K562 (cell line): ENCODE data around the gene ZFYVE21. TPM values are rescaled to one million over a fixed set of nuclear protein-coding genes. Genes with fewer than 3 reads are reported as not detected.

Experiments used
- ATAC-seq: fragments of 200-7000 bp; cut with Tn5 transposase; 3 replicates; pipeline ENCODE4 v1.9.1; 2020; ENCODE audit warnings: moderate library complexity
- BruUV-seq: library from RNA; stranded (reverse); fragments of 400-500 nt; replicated peaks from 2 replicates; lab custom pipeline; 2021; lab: Mats Ljungman, UMichigan
- CTCF ChIA-PET: fragments of 300-600 bp; formaldehyde crosslinking; extraction: SDS; loops from one replicate; lab custom pipeline; 2021; ENCODE audit warnings: low intra/inter-chr PET ratio; lab: Yijun Ruan, JAX
- POLR2A ChIA-PET: fragments of 300-600, 350-650 bp; sonication (Branson Sonifier 250); formaldehyde crosslinking; extraction: SDS; loops from one replicate; lab custom pipeline; 2021; ENCODE audit warnings: antibody characterized with exemption, inconsistent platforms; lab: Yijun Ruan, JAX
- DNase-seq, 4 experiments: peaks; one replicate each; pipeline versions ENCODE4 v3.0.0 to v3.0.0-alpha.2; 2011 to 2018; ENCODE audit warnings: low spot score in 3 of 4, mixed read lengths in 3 of 4; ENCODE audit errors: extremely low read depth in 1 of 4
- FAIRE-seq: peaks from 2 replicates; lab custom pipeline; 2011; peaks lifted over from hg19 to GRCh38; lab: Jason Lieb, UNC
- H2AFZ ChIP-seq: 2 replicates; pipeline ENCODE4 v1.6.0; 2011; ENCODE audit warnings: low read depth, low read length, control low read depth, inconsistent platforms
- H3K27ac ChIP-seq: fragments of 200-600 bp; 3 replicates; pipeline ENCODE4 v1.8.0; 2011; ENCODE audit warnings: low read depth, mild to moderate bottlenecking, control low read depth, inconsistent platforms, low read length, moderate library complexity, mixed read lengths; ENCODE audit errors: extremely low read depth
- H3K27me3 ChIP-seq, 2 experiments: fragments of 300-600 bp in 1 of 2; 2 replicates in 1 of 2; 3 replicates in 1 of 2; pipeline versions ENCODE4 v1.6.0 to v1.8.0; 2011; ENCODE audit warnings: inconsistent platforms in 2 of 2, low read length in 2 of 2, mild to moderate bottlenecking in 1 of 2, mixed read lengths in 1 of 2, moderate library complexity in 1 of 2; ENCODE audit not compliant: control insufficient read depth in 2 of 2, insufficient read depth in 2 of 2
- H3K36me3 ChIP-seq: fragments of 300-600 bp; 3 replicates; pipeline ENCODE4 v1.8.0; 2011; ENCODE audit warnings: mild to moderate bottlenecking, low read length, inconsistent platforms; ENCODE audit not compliant: control insufficient read depth, insufficient read depth
- H3K4me1 ChIP-seq, 2 experiments: fragments of 200-600 bp in 1 of 2; replicated peaks in 1 of 2; 2 replicates in 1 of 2; 3 replicates in 1 of 2; pipeline versions ENCODE4 v1.5.1 to v1.8.0; 2011; ENCODE audit warnings: inconsistent platforms in 2 of 2, low read length in 2 of 2, mild to moderate bottlenecking in 1 of 2, mixed read lengths in 1 of 2, moderate library complexity in 1 of 2; ENCODE audit not compliant: control insufficient read depth in 2 of 2, insufficient read depth in 2 of 2
- H3K4me2 ChIP-seq: 2 replicates; pipeline ENCODE4 v1.6.1; 2011; ENCODE audit warnings: low read length, control low read depth, inconsistent platforms, mixed read lengths; ENCODE audit not compliant: insufficient read depth
- H3K4me3 ChIP-seq: fragments of 200-600 bp; sonication (generic), shearing (Covaris generic); 2 replicates; pipeline ENCODE4 v1.5.1; 2016; ENCODE audit warnings: control low read depth, inconsistent platforms
- H3K79me2 ChIP-seq: fragments of 200-600 bp; 3 replicates; pipeline ENCODE4 v1.8.0; 2011; ENCODE audit warnings: low read length, inconsistent platforms; ENCODE audit not compliant: control insufficient read depth, insufficient read depth
- H3K9ac ChIP-seq, 2 experiments: 2 replicates each; pipeline versions ENCODE4 v1.6.0 to v1.6.1; 2011; ENCODE audit warnings: low read depth in 2 of 2, low read length in 2 of 2, control low read depth in 1 of 2, inconsistent platforms in 1 of 2, mild to moderate bottlenecking in 1 of 2, mixed read lengths in 1 of 2; ENCODE audit not compliant: insufficient read depth in 1 of 2
- H3K9me1 ChIP-seq: one replicate; pipeline ENCODE4 v1.6.0; 2011; ENCODE audit warnings: inconsistent platforms, mild to moderate bottlenecking, low read length, moderate library complexity; ENCODE audit not compliant: control insufficient read depth, insufficient read depth
- H3K9me3 ChIP-seq: replicated peaks from 2 replicates; pipeline ENCODE4 v1.5.1; 2011; ENCODE audit warnings: low read depth, low read length, inconsistent platforms; ENCODE audit not compliant: control insufficient read depth, insufficient read depth
- H4K20me1 ChIP-seq: replicated peaks from 2 replicates; pipeline ENCODE4 v1.6.1; 2011; ENCODE audit warnings: low read length, inconsistent platforms, mixed read lengths; ENCODE audit not compliant: control insufficient read depth, insufficient read depth
- CBFA2T3 ChIP-seq: fragments of 450-650 bp; IDR thresholded peaks from 2 replicates; pipeline ENCODE4 v1.6.1; 2017
- CXXC5 ChIP-seq: fragments of 250-450 bp; sonication (Bioruptor Pico); IDR thresholded peaks from 2 replicates; pipeline ENCODE4 v1.8.0; 2022; ENCODE audit warnings: inconsistent platforms, mild to moderate bottlenecking, moderate library complexity
- EGR1 ChIP-seq: fragments of 450-650 bp; conservative IDR thresholded peaks from 2 replicates; pipeline ENCODE4 v1.6.1; 2017; ENCODE audit warnings: mild to moderate bottlenecking
- HNRNPL ChIP-seq: fragments of 200-400 bp; formaldehyde crosslinking; IDR thresholded peaks from 2 replicates; pipeline ENCODE4 v1.6.1; 2017; ENCODE audit warnings: low read depth, mild to moderate bottlenecking, low read length
- KLF6 ChIP-seq: fragments of 250-450 bp; sonication (Bioruptor Pico); IDR thresholded peaks from 2 replicates; pipeline ENCODE4 v1.4.0; 2020; ENCODE audit warnings: mild to moderate bottlenecking, moderate library complexity, borderline replicate concordance
- NFATC3 ChIP-seq: fragments of 450-650 bp; IDR thresholded peaks from 2 replicates; pipeline ENCODE4 v1.6.1; 2017; ENCODE audit warnings: mild to moderate bottlenecking
- RBM17 ChIP-seq: fragments of 200-400 bp; formaldehyde crosslinking; IDR thresholded peaks from 2 replicates; pipeline ENCODE4 v1.6.1; 2017; ENCODE audit warnings: low read depth, mild to moderate bottlenecking, low read length, borderline replicate concordance
- SOX6 ChIP-seq: fragments of 450-650 bp; IDR thresholded peaks from 2 replicates; pipeline ENCODE4 v1.6.1; 2014; ENCODE audit warnings: mild to moderate bottlenecking
- TGIF2 ChIP-seq: sonication (generic); formaldehyde crosslinking; IDR thresholded peaks from 2 replicates; pipeline ENCODE4 v1.8.1; 2022; ENCODE audit warnings: mild to moderate bottlenecking, missing genetic modification reagents, moderate library complexity
- ZNF408 ChIP-seq: fragments of 250-450 bp; sonication (Bioruptor Pico); IDR thresholded peaks from 2 replicates; pipeline ENCODE4 v1.4.0; 2020; ENCODE audit warnings: low read depth, mild to moderate bottlenecking, moderate library complexity
- WGBS: fragments of 100-300 bp; shearing (Covaris generic); methylation state at CpG from one replicate; pipeline ENCODE4 v1.1.6; 2016; ENCODE audit warnings: low coverage, mixed read lengths; ENCODE audit not compliant: insufficient coverage; ENCODE audit errors: missing lambda C conversion rate; 5-methylcytosine and 5-hydroxymethylcytosine counted together
- in situ Hi-C: fragments of 300-500 bp; cut with MboI; formaldehyde crosslinking; loops from 4 replicates; pipeline ENCODE4 v1.15.0; 2018; ENCODE audit warnings: inconsistent platforms, mixed read lengths
- intact Hi-C: fragments of 100-400 bp; cut with micrococcal nuclease; formaldehyde crosslinking; loops from 2 replicates; pipeline ENCODE4 v1.14.2; 2022
- polyA plus RNA-seq, 8 experiments: library from polyadenylated mRNA; depleted of rRNA in 4 of 8; stranded (reverse) in 5 of 8; unstranded in 3 of 8; fragments of >200 nt; fragmentation: Nextera tagmentation in 2 of 8; fragmentation: Illumina TruSeq in 1 of 8; extraction: Ambion mirVana in 2 of 8; extraction: Trizol in 1 of 8; gene quantifications; 2 replicates each; pipeline versions ENCODE4 v1.2.1 to v1.2.3, GENCODE V29; 2011 to 2014; ENCODE audit warnings: inconsistent platforms in 1 of 8, missing spikeins in 1 of 8
- total RNA-seq, 7 experiments: library from RNA; depleted of rRNA in 6 of 7; stranded (reverse); fragments of >200 nt in 6 of 7; fragmentation: Illumina TruSeq in 2 of 7; extraction: Trizol in 2 of 7; gene quantifications; 2 replicates each; pipeline versions ENCODE4 v1.2.1 to v1.2.3, GENCODE V29; 2011 to 2021; ENCODE audit warnings: low replicate concordance in 1 of 7
- TF ChIP-seq, protein P1 (sequence below): fragments of 450-650 bp; IDR thresholded peaks from 2 replicates; pipeline ENCODE4 v1.6.1; 2016; ENCODE audit warnings: mild to moderate bottlenecking, moderate library complexity

ZFYVE21 gene
- total and polyA plus RNA-seq, 9 of the 15 experiments (the other 6 are each of a cell fraction or from before 2014, with no cell fraction given) = 0.90 to 23.1 (median 15.6) TPM

DNA sequence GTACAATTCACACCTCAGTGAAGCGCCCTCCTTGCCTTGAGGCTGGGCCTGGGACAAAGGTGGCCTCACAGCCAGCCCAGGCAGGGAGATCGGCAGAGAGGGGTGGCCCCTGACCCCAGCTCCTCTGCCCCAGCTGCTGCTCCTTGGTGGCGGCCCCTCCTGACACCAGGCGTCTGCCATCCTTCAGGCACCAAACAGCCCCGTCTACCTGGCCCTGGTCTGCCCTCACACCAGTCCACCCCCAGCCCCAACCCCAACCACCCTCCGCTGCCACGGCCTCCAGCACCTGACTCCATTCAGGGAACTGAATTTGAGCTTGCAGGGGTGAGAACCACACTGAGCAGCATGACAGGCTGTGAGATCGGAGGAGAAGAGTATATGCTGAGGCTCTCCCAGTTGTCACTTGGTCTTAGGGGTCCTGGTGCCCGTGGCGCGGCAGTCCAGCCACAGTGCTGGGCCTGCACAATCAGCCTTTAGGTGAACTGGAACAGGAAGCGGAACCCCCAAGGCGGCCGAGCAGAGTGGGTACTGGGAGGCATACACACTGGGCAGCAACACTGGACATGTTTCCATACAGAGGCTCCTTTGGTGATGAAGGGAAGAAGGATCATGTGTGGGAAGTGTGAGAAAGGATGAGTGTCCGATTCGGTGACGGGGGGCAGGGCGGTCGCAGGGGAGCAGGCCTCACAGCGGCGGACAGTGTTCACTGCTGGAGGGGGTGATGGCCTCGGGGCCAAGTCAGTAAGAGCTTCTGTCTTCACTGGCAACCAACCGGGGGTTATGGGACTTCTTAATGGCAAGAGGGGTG, 18.7 kb downstream of the ZFYVE21 start:
- Histone ChIP-seq H3K9ac (no peak overlapping the region), H3K27me3 (peaks cover 0 to 4% of the 10 kb centered on the region in 2 experiments; a peak in 1 of 5 replicates), H2AFZ (no peak overlapping the region), H3K4me3 (no peak overlapping the region), H3K79me2 (no peaks in the 10 kb centered on the region), H3K4me1 (peaks cover 10 to 35% of the 10 kb centered on the region in 2 experiments; a peak in 4 of 5 replicates), H3K4me2 (no peak overlapping the region), H3K27ac (no peak overlapping the region), H4K20me1 (no peaks in the 10 kb centered on the region), H3K9me1 (no peaks in the 10 kb centered on the region), H3K9me3 (no peaks in the 10 kb centered on the region), H3K36me3 (peaks cover 35% of the 10 kb centered on the region; the same call in 2 of the 3 replicates)
- POLR2A ChIA-PET = interaction anchor here (0.7 to 1.0 kb wide), 3 partner anchors 17 to 258 kb away, joined by 3 to 4 read pairs (median 4); no protein-coding TSS in a partner anchor
- intact Hi-C loops (no loop called here), in situ Hi-C loops (no loop called here)
- CTCF ChIA-PET = no interaction called here
- TF ChIP-seq CXXC5 (CRISPR knock-in tag) (no peak), CBFA2T3 (no peak), ZNF408 (CRISPR knock-in tag) (no peak), EGR1 (no peak), SOX6 (no peak), RBM17 (no peak), NFATC3 (no peak), TGIF2 (no peak), KLF6 (CRISPR knock-in tag) (no peak), HNRNPL (no peak)
- TF ChIP-seq, protein P1, sequence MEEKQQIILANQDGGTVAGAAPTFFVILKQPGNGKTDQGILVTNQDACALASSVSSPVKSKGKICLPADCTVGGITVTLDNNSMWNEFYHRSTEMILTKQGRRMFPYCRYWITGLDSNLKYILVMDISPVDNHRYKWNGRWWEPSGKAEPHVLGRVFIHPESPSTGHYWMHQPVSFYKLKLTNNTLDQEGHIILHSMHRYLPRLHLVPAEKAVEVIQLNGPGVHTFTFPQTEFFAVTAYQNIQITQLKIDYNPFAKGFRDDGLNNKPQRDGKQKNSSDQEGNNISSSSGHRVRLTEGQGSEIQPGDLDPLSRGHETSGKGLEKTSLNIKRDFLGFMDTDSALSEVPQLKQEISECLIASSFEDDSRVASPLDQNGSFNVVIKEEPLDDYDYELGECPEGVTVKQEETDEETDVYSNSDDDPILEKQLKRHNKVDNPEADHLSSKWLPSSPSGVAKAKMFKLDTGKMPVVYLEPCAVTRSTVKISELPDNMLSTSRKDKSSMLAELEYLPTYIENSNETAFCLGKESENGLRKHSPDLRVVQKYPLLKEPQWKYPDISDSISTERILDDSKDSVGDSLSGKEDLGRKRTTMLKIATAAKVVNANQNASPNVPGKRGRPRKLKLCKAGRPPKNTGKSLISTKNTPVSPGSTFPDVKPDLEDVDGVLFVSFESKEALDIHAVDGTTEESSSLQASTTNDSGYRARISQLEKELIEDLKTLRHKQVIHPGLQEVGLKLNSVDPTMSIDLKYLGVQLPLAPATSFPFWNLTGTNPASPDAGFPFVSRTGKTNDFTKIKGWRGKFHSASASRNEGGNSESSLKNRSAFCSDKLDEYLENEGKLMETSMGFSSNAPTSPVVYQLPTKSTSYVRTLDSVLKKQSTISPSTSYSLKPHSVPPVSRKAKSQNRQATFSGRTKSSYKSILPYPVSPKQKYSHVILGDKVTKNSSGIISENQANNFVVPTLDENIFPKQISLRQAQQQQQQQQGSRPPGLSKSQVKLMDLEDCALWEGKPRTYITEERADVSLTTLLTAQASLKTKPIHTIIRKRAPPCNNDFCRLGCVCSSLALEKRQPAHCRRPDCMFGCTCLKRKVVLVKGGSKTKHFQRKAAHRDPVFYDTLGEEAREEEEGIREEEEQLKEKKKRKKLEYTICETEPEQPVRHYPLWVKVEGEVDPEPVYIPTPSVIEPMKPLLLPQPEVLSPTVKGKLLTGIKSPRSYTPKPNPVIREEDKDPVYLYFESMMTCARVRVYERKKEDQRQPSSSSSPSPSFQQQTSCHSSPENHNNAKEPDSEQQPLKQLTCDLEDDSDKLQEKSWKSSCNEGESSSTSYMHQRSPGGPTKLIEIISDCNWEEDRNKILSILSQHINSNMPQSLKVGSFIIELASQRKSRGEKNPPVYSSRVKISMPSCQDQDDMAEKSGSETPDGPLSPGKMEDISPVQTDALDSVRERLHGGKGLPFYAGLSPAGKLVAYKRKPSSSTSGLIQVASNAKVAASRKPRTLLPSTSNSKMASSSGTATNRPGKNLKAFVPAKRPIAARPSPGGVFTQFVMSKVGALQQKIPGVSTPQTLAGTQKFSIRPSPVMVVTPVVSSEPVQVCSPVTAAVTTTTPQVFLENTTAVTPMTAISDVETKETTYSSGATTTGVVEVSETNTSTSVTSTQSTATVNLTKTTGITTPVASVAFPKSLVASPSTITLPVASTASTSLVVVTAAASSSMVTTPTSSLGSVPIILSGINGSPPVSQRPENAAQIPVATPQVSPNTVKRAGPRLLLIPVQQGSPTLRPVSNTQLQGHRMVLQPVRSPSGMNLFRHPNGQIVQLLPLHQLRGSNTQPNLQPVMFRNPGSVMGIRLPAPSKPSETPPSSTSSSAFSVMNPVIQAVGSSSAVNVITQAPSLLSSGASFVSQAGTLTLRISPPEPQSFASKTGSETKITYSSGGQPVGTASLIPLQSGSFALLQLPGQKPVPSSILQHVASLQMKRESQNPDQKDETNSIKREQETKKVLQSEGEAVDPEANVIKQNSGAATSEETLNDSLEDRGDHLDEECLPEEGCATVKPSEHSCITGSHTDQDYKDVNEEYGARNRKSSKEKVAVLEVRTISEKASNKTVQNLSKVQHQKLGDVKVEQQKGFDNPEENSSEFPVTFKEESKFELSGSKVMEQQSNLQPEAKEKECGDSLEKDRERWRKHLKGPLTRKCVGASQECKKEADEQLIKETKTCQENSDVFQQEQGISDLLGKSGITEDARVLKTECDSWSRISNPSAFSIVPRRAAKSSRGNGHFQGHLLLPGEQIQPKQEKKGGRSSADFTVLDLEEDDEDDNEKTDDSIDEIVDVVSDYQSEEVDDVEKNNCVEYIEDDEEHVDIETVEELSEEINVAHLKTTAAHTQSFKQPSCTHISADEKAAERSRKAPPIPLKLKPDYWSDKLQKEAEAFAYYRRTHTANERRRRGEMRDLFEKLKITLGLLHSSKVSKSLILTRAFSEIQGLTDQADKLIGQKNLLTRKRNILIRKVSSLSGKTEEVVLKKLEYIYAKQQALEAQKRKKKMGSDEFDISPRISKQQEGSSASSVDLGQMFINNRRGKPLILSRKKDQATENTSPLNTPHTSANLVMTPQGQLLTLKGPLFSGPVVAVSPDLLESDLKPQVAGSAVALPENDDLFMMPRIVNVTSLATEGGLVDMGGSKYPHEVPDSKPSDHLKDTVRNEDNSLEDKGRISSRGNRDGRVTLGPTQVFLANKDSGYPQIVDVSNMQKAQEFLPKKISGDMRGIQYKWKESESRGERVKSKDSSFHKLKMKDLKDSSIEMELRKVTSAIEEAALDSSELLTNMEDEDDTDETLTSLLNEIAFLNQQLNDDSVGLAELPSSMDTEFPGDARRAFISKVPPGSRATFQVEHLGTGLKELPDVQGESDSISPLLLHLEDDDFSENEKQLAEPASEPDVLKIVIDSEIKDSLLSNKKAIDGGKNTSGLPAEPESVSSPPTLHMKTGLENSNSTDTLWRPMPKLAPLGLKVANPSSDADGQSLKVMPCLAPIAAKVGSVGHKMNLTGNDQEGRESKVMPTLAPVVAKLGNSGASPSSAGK = no peak
- FAIRE-seq = no peak
- no peak for ATAC-seq
- WGBS = 89% methylated on average over 13 of the region's 23 CpGs
- DNase-seq = no peak
- BruUV-seq = no TSS peak
